ENCODE measurements around the gene AGBL1.
"Not testable (repeated sequence)": the region's sequence is repeated elsewhere in the genome, so short reads cannot be mapped to it uniquely, and the experiment has no call there.

DNA sequence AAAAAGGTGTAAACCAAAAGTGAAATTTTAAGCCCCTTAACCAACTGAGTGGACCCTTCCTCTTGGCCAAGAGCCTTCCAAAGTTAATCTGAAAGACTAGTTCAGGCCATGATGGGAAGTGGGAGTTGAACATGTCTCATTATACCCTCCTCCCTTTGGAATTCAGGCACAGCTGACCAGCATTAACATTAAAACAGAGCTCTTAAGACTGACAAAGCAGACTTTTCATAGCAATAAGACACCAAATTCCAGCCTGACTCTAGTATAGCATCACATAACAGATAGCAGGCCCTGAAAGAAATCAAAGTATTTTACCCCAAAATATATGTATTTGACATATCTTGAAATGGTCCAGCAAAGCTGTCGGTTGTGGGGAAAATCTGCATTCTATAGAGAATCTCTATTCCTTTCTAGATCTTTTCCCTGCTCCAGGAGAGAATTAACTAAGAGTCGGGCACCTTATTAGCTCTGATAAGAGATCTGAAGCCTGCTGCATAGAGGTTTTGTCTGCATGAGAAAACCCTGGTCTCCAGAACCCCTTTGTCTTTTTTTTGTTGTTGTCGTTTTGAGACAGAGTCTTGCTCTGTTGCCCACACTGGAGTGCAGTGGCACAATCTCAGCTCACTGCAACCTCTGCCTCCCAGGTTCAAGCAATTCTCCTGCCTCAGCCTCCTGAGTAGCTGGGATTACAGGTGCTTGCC is 43.2 kb downstream of the AGBL1 start:
- TF ChIP-seq, protein P1, sequence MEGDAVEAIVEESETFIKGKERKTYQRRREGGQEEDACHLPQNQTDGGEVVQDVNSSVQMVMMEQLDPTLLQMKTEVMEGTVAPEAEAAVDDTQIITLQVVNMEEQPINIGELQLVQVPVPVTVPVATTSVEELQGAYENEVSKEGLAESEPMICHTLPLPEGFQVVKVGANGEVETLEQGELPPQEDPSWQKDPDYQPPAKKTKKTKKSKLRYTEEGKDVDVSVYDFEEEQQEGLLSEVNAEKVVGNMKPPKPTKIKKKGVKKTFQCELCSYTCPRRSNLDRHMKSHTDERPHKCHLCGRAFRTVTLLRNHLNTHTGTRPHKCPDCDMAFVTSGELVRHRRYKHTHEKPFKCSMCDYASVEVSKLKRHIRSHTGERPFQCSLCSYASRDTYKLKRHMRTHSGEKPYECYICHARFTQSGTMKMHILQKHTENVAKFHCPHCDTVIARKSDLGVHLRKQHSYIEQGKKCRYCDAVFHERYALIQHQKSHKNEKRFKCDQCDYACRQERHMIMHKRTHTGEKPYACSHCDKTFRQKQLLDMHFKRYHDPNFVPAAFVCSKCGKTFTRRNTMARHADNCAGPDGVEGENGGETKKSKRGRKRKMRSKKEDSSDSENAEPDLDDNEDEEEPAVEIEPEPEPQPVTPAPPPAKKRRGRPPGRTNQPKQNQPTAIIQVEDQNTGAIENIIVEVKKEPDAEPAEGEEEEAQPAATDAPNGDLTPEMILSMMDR (IDR thresholded peaks at IDR 0.05; ENCODE audit: borderline replicate concordance, extremely low read depth, low read length, poor library complexity, severe bottlenecking), result not testable (repeated sequence)
- TF ChIP-seq EZH2 (IDR thresholded peaks at IDR 0.05; ENCODE audit: borderline replicate concordance, low read depth, low read length, severe bottlenecking), result not testable (repeated sequence)

Data from DND-41 (cell line).